Skeletal muscle tissue (tissue), 5 donors: Measurements from ENCODE around the gene PHLDB1. TPM values are rescaled to one million over a fixed set of nuclear protein-coding genes. Genes with fewer than 3 reads are reported as not detected.

ENCODE experiments used
- H3K27ac ChIP-seq: one replicate; pipeline ENCODE4 v1.7.0; 2013; ENCODE audit warnings: mild to moderate bottlenecking, low read depth, low read length, inconsistent platforms
- H3K27me3 ChIP-seq, 3 donors: one replicate each; pipeline ENCODE4 v1.7.0; 2013; ENCODE audit warnings: low read length in 3 of 3; ENCODE audit not compliant: control insufficient read depth in 3 of 3, insufficient read depth in 3 of 3
- H3K36me3 ChIP-seq, 3 donors: one replicate each; pipeline ENCODE4 v1.7.0; 2013; ENCODE audit warnings: low read length in 3 of 3; ENCODE audit not compliant: control insufficient read depth in 3 of 3, insufficient read depth in 3 of 3
- H3K4me1 ChIP-seq, 3 donors: one replicate each; pipeline ENCODE4 v1.7.0; 2013; ENCODE audit warnings: low read length in 3 of 3, mild to moderate bottlenecking in 3 of 3; ENCODE audit not compliant: control insufficient read depth in 3 of 3, insufficient read depth in 3 of 3
- H3K4me3 ChIP-seq, 3 donors: one replicate each; pipeline ENCODE4 v1.7.0; 2013; ENCODE audit warnings: low read length in 3 of 3
- H3K9ac ChIP-seq, 3 donors: one replicate each; pipeline ENCODE4 v1.7.0; 2013; ENCODE audit warnings: low read length in 3 of 3, mild to moderate bottlenecking in 3 of 3, moderate library complexity in 2 of 3, low read depth in 1 of 3
- H3K9me3 ChIP-seq, 3 donors: one replicate each; pipeline ENCODE4 v1.7.0; 2013; ENCODE audit warnings: low read length in 3 of 3; ENCODE audit not compliant: control insufficient read depth in 3 of 3
- small RNA-seq: library from RNA; depleted of rRNA; stranded (forward); fragments of <200 nt; gene quantifications from one replicate; pipeline ENCODE3, GENCODE V24; 2014
- total RNA-seq: library from RNA; depleted of rRNA; stranded (reverse); fragments of >200 nt; gene quantifications from one replicate; pipeline ENCODE4 v1.2.3, GENCODE V29; 2014
- donor health status: Osteomylitis.

Gene PHLDB1
- total RNA-seq, 1 donor from 2014 or later: 54.8 TPM

- Histone ChIP-seq H3K4me1 (no peaks in the 10 kb centered on the region), H3K9ac (no peak overlapping the region)
Measured at GRCh38 chr11:118705791-118706545, 98.6 kb downstream of the PHLDB1 start.

GRCh38 chr11:118706546-118706825, 99.1 kb downstream of the PHLDB1 start:
- Histone ChIP-seq H3K27me3 (no peaks in the 10 kb centered on the region), H3K4me1 (no peaks in the 10 kb centered on the region), H3K4me3 (no peak overlapping the region), H3K9me3 (no peaks in the 10 kb centered on the region), H3K9ac (no peak overlapping the region), H3K27ac (no peak overlapping the region), H3K36me3 (no peaks in the 10 kb centered on the region)

More at GRCh38 chr11:118705791-118706545, 98.6 kb downstream of the PHLDB1 start:
- Histone ChIP-seq H3K27ac (no peak overlapping the region), H3K27me3 (no peaks in the 10 kb centered on the region), H3K4me3 (no peak overlapping the region), H3K9me3 (no peaks in the 10 kb centered on the region), H3K36me3 (no peaks in the 10 kb centered on the region)

Small RNA genes within 50 kb of the gene (small RNA-seq; reads per million reads assigned to genes)
- gene RNU6-1157P (not detected), gene RNU6-376P (not detected)

Other genes starting within 250 kb of the PHLDB1 start
- 21.4 TPM for gene UBE4A, start 248.0 kb upstream of the PHLDB1 start, total RNA-seq
- 79.9 TPM for gene ATP5MG, start 206.0 kb upstream of the PHLDB1 start, total RNA-seq
- 20.4 TPM for gene KMT2A, start 171.1 kb upstream of the PHLDB1 start, total RNA-seq
- gene TTC36, start 80.1 kb upstream of the PHLDB1 start, total RNA-seq: 1.0 TPM
- 8.9 TPM for gene TMEM25, start 76.4 kb upstream of the PHLDB1 start, total RNA-seq
- gene IFT46, start 41.7 kb upstream of the PHLDB1 start, total RNA-seq: 26.6 TPM
- gene ARCN1, start 35.2 kb upstream of the PHLDB1 start, total RNA-seq: 61.1 TPM
- gene TREH, start 72.0 kb downstream of the PHLDB1 start, total RNA-seq: 0.52 TPM
- 103 TPM for gene DDX6, start 183.5 kb downstream of the PHLDB1 start, total RNA-seq